GM19324 (cell line): Measurements from ENCODE around the gene PCBD1.
"Not testable (repeated sequence)": the region's sequence is repeated elsewhere in the genome, so short reads cannot be mapped to it uniquely, and the experiment has no call there.

Experiments
- ATAC-seq: cut with Tn5 transposase; IDR thresholded peaks from one replicate; pipeline ENCODE4 v1.9.1; 2021; ENCODE audit warnings: mild to moderate bottlenecking, moderate library complexity; ENCODE audit not compliant: unreplicated experiment, low FRiP score

The PCBD1 gene

DNA sequence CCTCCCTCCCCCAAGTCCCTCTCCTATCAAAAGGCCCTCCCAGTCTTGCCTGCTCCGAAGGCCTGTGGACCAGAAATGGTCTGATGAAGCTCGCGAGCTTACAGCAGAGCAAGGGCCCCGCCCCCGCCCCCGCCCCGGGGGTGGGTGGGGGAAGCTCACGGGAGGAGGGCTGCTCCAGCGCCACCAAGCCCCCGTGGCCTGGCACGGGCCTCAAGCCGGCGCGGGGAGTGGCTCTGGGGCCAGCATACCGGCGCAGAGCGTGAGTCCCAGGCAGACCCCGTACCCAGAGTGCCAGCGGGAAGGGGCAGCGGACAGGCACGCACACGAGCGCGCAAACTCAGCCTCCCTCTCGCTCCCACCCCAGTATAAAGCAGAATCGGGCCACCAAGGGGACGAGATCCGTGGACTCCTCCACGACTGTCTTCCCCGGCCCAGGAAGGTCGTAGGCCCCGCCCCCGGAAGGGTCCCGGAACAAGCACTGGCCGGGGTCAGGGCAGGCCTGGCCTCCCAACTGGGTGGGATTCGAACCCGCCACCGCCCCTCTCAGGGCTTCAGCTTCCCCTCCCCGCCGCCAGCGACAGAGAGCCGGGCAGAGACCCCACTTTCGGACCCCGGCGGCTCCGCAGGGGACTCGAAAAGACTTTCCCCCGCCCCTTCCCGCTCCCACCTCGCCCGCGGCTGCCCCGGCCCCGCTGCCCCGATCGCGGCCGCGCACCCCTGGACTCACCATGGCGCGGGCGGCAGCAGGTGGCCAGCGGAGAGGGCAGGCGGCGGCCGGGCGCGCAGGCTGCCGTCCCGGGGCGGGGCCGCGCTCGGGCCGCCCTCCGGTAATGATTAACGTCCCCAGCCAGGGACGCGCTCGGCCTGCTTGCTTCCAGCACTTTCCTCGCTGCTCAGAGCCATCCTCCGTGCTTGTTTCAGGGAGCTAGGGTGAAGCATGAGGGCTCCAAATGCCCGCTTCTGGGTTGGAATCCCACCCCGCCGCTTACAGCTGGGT, at the start of gene PCBD1:
TSS of gene PCBD1 (minus strand) at position 762 of the 997 bp plus-strand sequence. CDS start at position 730, 32 bp downstream.
- ATAC-seq: peak; percentile 71

GRCh38 chr10:70937661-70938060, 49.3 kb upstream of the PCBD1 start:
- ATAC-seq: no peak

DNA sequence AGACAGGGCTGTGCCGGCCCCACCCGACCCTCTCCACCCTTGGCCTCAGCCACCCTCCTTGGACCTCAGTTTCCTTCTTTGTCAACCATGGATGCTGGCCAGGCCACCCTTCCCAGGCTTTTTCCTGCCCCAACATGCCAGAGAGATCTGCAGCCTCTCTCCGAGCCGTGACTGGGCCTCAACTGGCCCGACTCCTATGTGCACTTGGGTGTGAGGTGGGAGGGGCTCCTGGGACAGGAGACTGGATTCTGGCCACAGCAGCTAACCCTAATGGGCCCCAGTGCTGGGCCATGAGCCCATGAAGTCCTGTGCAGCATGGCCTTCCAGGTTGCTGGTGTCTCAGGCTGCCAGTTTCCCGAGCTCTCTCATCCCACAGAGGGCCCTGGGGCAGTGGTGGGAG, 47.7 kb upstream of the PCBD1 start:
- no peak for ATAC-seq

DNA sequence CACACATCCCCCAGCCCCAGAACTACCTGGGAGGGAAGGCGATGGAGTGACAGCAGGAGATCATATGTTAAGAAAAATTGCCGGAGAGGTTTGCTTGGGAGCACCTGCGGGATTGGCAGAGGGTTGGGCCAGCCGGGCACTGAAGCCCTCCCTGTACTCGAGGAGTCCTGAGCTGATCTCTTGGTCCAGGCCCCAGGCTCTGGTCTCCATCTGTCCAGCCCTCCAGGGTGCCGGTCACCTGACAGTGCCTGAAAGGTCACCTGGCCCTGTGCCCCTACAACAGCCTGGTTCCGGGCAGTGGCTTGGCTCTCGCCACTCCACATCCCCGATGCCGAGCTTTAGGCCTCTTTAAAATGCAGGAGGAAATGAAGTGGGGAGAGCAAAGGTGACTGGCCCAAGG, 47.3 kb upstream of the PCBD1 start:
- no peak for ATAC-seq

DNA sequence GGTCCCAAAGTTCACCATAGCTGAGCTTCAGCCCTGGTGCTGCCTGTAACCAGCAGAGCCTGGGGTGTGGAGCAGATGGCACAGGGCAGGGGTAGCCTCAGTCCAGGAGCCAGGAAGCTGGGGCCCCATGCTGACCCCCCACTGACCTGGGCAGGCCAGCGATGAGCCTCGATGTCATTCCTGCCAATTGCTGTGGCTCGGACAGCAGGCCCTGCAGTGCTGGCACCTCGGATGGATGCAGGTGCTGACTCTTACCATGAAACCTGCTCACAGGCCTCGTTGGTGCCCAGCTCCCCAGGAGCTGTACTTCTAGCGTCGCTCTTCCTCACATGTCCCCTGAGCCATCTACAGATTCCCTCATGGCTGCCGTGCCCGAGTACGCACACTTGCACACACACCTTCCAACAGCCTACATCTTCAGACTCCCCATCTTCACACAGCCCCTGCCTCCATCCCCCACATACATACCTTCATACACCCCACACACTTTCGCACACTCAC, 46.8 kb upstream of the PCBD1 start:
- ATAC-seq: no peak

DNA sequence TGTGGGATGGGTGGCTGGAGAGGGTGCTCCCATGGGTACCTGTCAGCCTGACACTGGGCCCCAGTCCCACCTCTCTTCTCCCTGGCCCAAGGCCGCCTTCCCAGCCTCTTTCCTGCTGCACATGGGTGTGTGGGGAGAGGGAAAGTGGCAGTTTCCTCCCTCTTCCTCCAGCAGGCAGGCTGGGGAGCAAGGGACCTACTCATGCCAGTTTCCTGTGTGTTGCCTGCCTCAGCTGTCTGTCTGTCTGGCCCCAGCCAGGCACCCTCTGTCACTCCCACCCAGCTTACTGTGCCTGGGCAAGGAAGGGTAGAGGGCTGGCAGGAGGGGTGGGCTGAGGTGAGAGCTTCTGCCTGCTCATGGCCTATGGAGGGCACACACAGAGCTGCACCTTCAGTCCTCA, 46.3 kb upstream of the PCBD1 start:
- ATAC-seq: no peak

DNA sequence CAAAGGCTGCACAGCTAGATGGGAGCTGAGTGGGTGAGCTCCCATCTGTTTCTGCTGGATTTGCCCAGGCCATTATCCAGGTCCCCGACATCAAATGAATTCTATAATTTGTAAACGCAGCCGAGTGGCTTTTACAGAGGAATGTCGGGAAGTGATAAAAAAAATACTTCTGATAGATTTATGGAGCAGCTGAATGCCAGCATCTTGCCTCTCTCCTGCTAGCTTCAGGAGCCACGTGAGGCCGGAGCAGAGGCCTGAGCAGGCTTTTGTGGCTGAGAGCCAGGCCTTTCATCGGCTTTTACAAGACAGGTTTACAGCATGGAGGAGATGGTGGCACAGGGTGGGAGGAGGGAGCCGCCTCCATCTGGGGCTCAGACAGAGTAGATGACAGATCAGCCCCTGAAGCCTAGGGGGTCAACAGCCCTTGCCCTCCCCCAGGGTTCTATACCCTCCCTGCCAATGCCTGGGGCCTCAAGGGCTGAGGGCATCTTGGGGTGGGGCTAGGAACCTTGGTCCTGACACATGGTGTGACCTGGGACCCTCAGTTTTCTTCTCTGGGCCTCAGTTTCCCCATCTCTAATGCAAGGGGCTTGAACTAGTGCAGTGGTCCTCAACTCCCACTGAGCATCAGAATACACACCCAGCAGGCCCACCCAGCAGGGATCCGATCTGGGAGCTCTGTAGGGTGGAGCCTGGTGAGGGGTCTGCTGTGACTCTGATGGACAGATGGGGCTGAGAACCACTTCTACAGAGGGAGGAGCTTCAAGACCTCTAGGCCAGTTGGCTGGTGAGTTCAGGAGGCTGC, 44.2 kb upstream of the PCBD1 start:
- ATAC-seq: no peak

- ATAC-seq: no peak
Observed at GRCh38 chr10:70931168-70931815, 42.9 kb upstream of the PCBD1 start.

GRCh38 chr10:70930263-70931000, 42.1 kb upstream of the PCBD1 start:
- ATAC-seq: no peak

DNA sequence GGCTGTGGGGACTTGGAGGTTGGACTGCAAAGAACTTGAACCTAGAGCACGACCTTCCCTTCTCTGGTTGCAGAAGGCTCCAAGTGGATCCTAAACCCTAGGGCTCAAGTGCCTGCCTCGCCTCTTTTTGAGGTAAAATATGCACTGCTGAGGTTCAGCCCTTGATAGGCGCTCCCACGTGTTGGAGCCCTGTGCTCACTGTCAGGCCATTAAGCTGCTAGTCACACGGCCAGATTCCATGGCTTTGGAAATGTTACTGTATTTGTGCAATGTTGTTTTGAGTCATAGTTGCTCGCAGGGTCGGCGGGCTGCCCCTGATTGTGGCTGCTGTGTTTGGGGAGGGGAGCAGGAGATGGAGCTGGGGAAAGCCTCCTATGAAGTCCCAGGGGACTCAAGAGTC, 39.8 kb upstream of the PCBD1 start:
- ATAC-seq: no peak

DNA sequence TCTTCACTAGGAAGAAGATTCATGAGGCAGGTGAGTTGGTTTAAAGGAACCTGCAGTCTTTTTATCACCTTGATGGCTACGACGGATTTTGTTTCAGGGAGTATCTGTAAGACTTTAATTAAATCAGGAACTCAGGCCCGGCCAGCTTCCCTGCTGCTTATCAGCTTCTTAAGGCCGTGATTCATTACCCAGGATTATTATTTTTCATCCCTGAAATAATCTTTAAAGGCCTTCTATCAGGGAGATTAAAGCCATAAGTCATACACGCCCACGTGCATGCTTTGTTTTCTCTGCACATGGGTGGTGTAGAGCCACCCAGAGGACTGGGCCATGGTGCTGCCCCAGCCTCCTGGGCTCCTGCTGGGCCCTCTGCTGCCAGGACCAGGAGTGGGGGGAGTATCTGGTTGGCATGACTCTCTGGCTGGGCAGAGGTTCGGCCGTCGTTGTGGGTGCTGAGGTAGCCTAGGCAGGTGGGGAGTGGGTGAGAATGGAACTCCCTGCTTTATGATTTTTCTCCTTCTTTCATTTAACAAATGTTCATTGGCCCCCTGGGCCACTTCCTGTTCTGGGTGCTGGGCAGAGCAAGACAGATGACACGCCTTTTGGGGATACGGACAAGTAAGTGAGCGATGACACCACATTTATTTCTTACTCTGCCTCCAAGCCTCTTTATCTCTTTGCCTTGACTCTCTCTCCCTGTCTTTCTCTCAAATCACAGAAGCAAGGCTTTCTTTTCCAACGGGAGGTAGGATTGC, 39.0 kb upstream of the PCBD1 start:
- no peak for ATAC-seq

- ATAC-seq: no peak
Observed at GRCh38 chr10:70926226-70927000, 38.0 kb upstream of the PCBD1 start.

GRCh38 chr10:70925377-70926225, 37.2 kb upstream of the PCBD1 start:
- ATAC-seq: no peak

DNA sequence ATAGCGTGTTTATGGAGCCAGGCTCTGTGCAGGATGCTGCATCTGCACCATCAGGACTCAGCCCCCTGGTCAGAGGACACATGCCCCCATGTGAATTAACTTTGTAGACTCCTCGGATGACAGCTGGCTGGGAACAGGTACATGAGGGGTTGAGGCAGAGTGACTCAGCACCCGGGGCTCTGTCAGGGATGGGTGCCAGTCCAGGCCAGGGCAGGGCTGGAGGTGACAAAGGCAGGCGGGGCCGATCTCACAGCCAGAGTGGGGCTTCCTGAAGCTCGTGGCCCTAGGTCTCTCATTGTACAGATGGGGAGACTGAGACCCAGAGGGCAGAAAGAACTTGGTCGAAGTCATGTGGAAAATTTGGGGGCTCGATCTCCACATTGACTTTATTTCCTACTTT, 35.3 kb upstream of the PCBD1 start:
- no peak for ATAC-seq

- ATAC-seq: no peak
Observed at GRCh38 chr10:70921285-70921684, 32.9 kb upstream of the PCBD1 start.

- ATAC-seq: no peak
Observed at GRCh38 chr10:70920519-70920918, 32.2 kb upstream of the PCBD1 start.

DNA sequence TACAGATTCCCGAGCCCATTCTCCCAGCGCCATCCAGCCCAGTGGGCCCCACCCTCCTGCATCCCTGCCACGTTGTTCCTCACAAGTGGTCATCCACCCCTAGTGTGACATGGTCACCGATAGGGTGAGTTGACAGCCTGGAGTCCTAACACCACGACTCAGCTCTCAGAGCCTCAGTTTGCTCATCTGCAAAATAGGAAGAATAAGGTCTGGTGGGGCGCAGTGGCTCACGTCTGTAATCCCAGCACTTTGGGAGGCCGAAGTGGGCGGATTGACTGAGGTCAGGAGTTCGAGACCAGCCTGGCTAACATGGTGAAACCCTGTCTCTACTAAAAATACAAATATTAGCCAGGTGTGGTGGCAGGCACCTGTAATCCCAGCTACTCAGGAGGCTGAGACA, 31.5 kb upstream of the PCBD1 start:
- ATAC-seq: not testable (repeated sequence)
